ENCODE measurements around the gene SETD3.
A peak's percentile ranks its signal among the peaks of the same experiment; 100 is the strongest.

SETD3 gene

GRCh38 chr14:99460793-99461192, 19.9 kb downstream of the SETD3 start:
- Histone ChIP-seq H3K4me1 (ENCODE audit: insufficient read depth, poor library complexity, severe bottlenecking) (no peaks in the 10 kb centered on the region), H3K27ac (ENCODE audit: poor library complexity, severe bottlenecking) (no peak overlapping the region), H3K36me3 (ENCODE audit: low read depth) (peaks cover 93% of the 10 kb centered on the region), H3K4me3 (ENCODE audit: severe bottlenecking) (no peak overlapping the region), H3K9me3 (ENCODE audit: severe bottlenecking) (no peaks in the 10 kb centered on the region), H3K27me3 (ENCODE audit: insufficient read depth, poor library complexity, severe bottlenecking) (no peaks in the 10 kb centered on the region)
- ATAC-seq (ENCODE audit: low read depth), result peak; percentile 62
- DNase-seq (ENCODE audit: low spot score), result no peak
- TF ChIP-seq CTCF (IDR thresholded peaks at IDR 0.05; ENCODE audit: poor library complexity, severe bottlenecking), result no peak

- no peak overlapping the region for H3K4me3 ChIP-seq (ENCODE audit: severe bottlenecking)
- H3K4me1 ChIP-seq (ENCODE audit: insufficient read depth, poor library complexity, severe bottlenecking), result no peaks in the 10 kb centered on the region
- no peak for TF ChIP-seq CTCF (IDR thresholded peaks at IDR 0.05; ENCODE audit: poor library complexity, severe bottlenecking)
- H3K27ac ChIP-seq (ENCODE audit: poor library complexity, severe bottlenecking), result no peak overlapping the region
- H3K27me3 ChIP-seq (ENCODE audit: insufficient read depth, poor library complexity, severe bottlenecking), result no peaks in the 10 kb centered on the region
- H3K9me3 ChIP-seq (ENCODE audit: severe bottlenecking), result no peaks in the 10 kb centered on the region
- no peak for ATAC-seq (ENCODE audit: low read depth)
- DNase-seq (ENCODE audit: low spot score), result no peak
- peaks cover 91% of the 10 kb centered on the region for H3K36me3 ChIP-seq (ENCODE audit: low read depth)
These were observed 21.1 kb downstream of the SETD3 start for GRCh38 chr14:99459481-99460100.

GRCh38 chr14:99454246-99454645, 26.4 kb downstream of the SETD3 start:
- no peak overlapping the region for H3K4me3 ChIP-seq (ENCODE audit: severe bottlenecking)
- DNase-seq (ENCODE audit: low spot score) (no peak), ATAC-seq (ENCODE audit: low read depth) (no peak)
- H3K36me3 ChIP-seq (ENCODE audit: low read depth), result peaks cover 70% of the 10 kb centered on the region
- no peak overlapping the region for H3K27ac ChIP-seq (ENCODE audit: poor library complexity, severe bottlenecking)
- no peaks in the 10 kb centered on the region for H3K4me1 ChIP-seq (ENCODE audit: insufficient read depth, poor library complexity, severe bottlenecking)
- no peaks in the 10 kb centered on the region for H3K27me3 ChIP-seq (ENCODE audit: insufficient read depth, poor library complexity, severe bottlenecking)
- no peak for TF ChIP-seq CTCF (IDR thresholded peaks at IDR 0.05; ENCODE audit: poor library complexity, severe bottlenecking)
- no peaks in the 10 kb centered on the region for H3K9me3 ChIP-seq (ENCODE audit: severe bottlenecking)

GRCh38 chr14:99452968-99453367, 27.7 kb downstream of the SETD3 start:
- no peaks in the 10 kb centered on the region for H3K4me1 ChIP-seq (ENCODE audit: insufficient read depth, poor library complexity, severe bottlenecking)
- H3K9me3 ChIP-seq (ENCODE audit: severe bottlenecking), result no peaks in the 10 kb centered on the region
- DNase-seq (ENCODE audit: low spot score) (no peak), ATAC-seq (ENCODE audit: low read depth) (no peak)
- no peaks in the 10 kb centered on the region for H3K27me3 ChIP-seq (ENCODE audit: insufficient read depth, poor library complexity, severe bottlenecking)
- no peak overlapping the region for H3K4me3 ChIP-seq (ENCODE audit: severe bottlenecking)
- no peak overlapping the region for H3K27ac ChIP-seq (ENCODE audit: poor library complexity, severe bottlenecking)
- H3K36me3 ChIP-seq (ENCODE audit: low read depth), result peaks cover 69% of the 10 kb centered on the region
- no peak for TF ChIP-seq CTCF (IDR thresholded peaks at IDR 0.05; ENCODE audit: poor library complexity, severe bottlenecking)

- no peak overlapping the region for H3K4me3 ChIP-seq (ENCODE audit: severe bottlenecking)
- H3K4me1 ChIP-seq (ENCODE audit: insufficient read depth, poor library complexity, severe bottlenecking), result no peaks in the 10 kb centered on the region
- DNase-seq (ENCODE audit: low spot score), result no peak
- H3K36me3 ChIP-seq (ENCODE audit: low read depth), result peaks cover 61% of the 10 kb centered on the region
- H3K9me3 ChIP-seq (ENCODE audit: severe bottlenecking), result no peaks in the 10 kb centered on the region
- no peaks in the 10 kb centered on the region for H3K27me3 ChIP-seq (ENCODE audit: insufficient read depth, poor library complexity, severe bottlenecking)
- no peak for TF ChIP-seq CTCF (IDR thresholded peaks at IDR 0.05; ENCODE audit: poor library complexity, severe bottlenecking)
- H3K27ac ChIP-seq (ENCODE audit: poor library complexity, severe bottlenecking), result no peak overlapping the region
- no peak for ATAC-seq (ENCODE audit: low read depth)
These were observed 29.4 kb downstream of the SETD3 start for GRCh38 chr14:99451234-99451633.
